Chondrocyte (in vitro differentiated cells): ENCODE data around the gene OR10H1. TPM values are rescaled to one million over a fixed set of nuclear protein-coding genes. Genes with fewer than 3 reads are reported as not detected.

Experiments
- DNase-seq: peaks from one replicate; pipeline ENCODE4 v3.0.0; 2021; ENCODE audit warnings: mixed read lengths, low spot score
- H3K27ac Mint-ChIP-seq: one replicate; pipeline ENCODE4 v1.8.0; 2021; ENCODE audit warnings: mild to moderate bottlenecking, moderate library complexity, mixed read lengths; ENCODE audit not compliant: unreplicated experiment
- H3K27me3 Mint-ChIP-seq: 2 replicates; pipeline ENCODE4 v1.8.0; 2021; ENCODE audit warnings: low read depth, mixed read lengths
- H3K36me3 Mint-ChIP-seq: 2 replicates; pipeline ENCODE4 v1.8.0; 2021; ENCODE audit warnings: low read depth, mixed read lengths
- H3K4me1 Mint-ChIP-seq: 2 replicates; pipeline ENCODE4 v1.8.0; 2021; ENCODE audit warnings: low read depth, mild to moderate bottlenecking, mixed read lengths
- H3K4me3 Mint-ChIP-seq: one replicate; pipeline ENCODE4 v1.8.0; 2021; ENCODE audit warnings: mild to moderate bottlenecking, moderate library complexity, mixed read lengths; ENCODE audit not compliant: unreplicated experiment
- H3K9me3 Mint-ChIP-seq: 2 replicates; pipeline ENCODE4 v1.8.0; 2021; ENCODE audit warnings: low read depth, mixed read lengths
- CTCF ChIP-seq: fragments of 200-600 bp; sonication (generic); IDR thresholded peaks from 2 replicates; pipeline ENCODE4 v1.5.0; 2021; ENCODE audit warnings: antibody characterized with exemption, mild to moderate bottlenecking, moderate library complexity
- total RNA-seq: library from RNA; stranded (reverse); gene quantifications from 3 replicates; pipeline ENCODE4 v1.2.1, GENCODE V29; 2021

Gene OR10H1
- total RNA-seq, 1 donor from 2014 or later, result not detected

- no peaks in the 10 kb centered on the region for H3K27me3 Mint-ChIP-seq
These were observed 12.7 kb upstream of the OR10H1 start for GRCh38 chr19:15828121-15828610.

GRCh38 chr19:15825753-15826152 lies 10.3 kb upstream of the OR10H1 start:
- peaks cover 19% of the 10 kb centered on the region for H3K9me3 Mint-ChIP-seq

More at GRCh38 chr19:15828121-15828610, 12.7 kb upstream of the OR10H1 start:
- Mint-ChIP-seq H3K27ac (no peak overlapping the region), H3K36me3 (no peaks in the 10 kb centered on the region), H3K9me3 (peaks cover 19% of the 10 kb centered on the region), H3K4me3 (no peak overlapping the region), H3K4me1 (no peaks in the 10 kb centered on the region)
- no peak for TF ChIP-seq CTCF
- no peak for DNase-seq

GRCh38 chr19:15820646-15821045 lies 5.2 kb upstream of the OR10H1 start:
- no peaks in the 10 kb centered on the region for H3K4me1 Mint-ChIP-seq
- no peaks in the 10 kb centered on the region for H3K36me3 Mint-ChIP-seq
- no peak overlapping the region for H3K4me3 Mint-ChIP-seq
- no peak overlapping the region for H3K27ac Mint-ChIP-seq
- no peak for TF ChIP-seq CTCF
- H3K27me3 Mint-ChIP-seq, result no peaks in the 10 kb centered on the region
- no peak for DNase-seq
- peaks cover 22% of the 10 kb centered on the region for H3K9me3 Mint-ChIP-seq

More at GRCh38 chr19:15825753-15826152, 10.3 kb upstream of the OR10H1 start:
- Mint-ChIP-seq H3K27me3 (no peaks in the 10 kb centered on the region), H3K4me1 (no peaks in the 10 kb centered on the region), H3K36me3 (no peaks in the 10 kb centered on the region), H3K4me3 (no peak overlapping the region), H3K27ac (no peak overlapping the region)
- no peak for DNase-seq
- TF ChIP-seq CTCF, result no peak

- H3K27me3 Mint-ChIP-seq, result no peaks in the 10 kb centered on the region
- H3K9me3 Mint-ChIP-seq, result peaks cover 17% of the 10 kb centered on the region
- TF ChIP-seq CTCF, result no peak
- no peak overlapping the region for H3K4me3 Mint-ChIP-seq
- no peak for DNase-seq
- H3K27ac Mint-ChIP-seq, result no peak overlapping the region
- H3K4me1 Mint-ChIP-seq, result no peaks in the 10 kb centered on the region
- H3K36me3 Mint-ChIP-seq, result no peaks in the 10 kb centered on the region
These were observed 1.5 kb downstream of the OR10H1 start for GRCh38 chr19:15813916-15814315.

- Mint-ChIP-seq H3K9me3 (peaks cover 16% of the 10 kb centered on the region), H3K4me3 (no peak overlapping the region), H3K4me1 (no peaks in the 10 kb centered on the region), H3K27ac (no peak overlapping the region), H3K27me3 (no peaks in the 10 kb centered on the region), H3K36me3 (no peaks in the 10 kb centered on the region)
- no peak for TF ChIP-seq CTCF
- DNase-seq, result no peak
These were observed 3.3 kb downstream of the OR10H1 start for GRCh38 chr19:15812060-15812722.
